C4-2B (cell line): ENCODE data around the gene APP.

Source experiments
- H3K27ac ChIP-seq: fragments of 450-650 bp; 2 replicates; pipeline ENCODE4 v1.5.1; 2017
- CTCF ChIP-seq: fragments of 450-650 bp; conservative IDR thresholded peaks from 2 replicates; pipeline ENCODE4 v1.5.1; 2017; ENCODE audit warnings: mild to moderate bottlenecking
- ZFX ChIP-seq: fragments of 450-650 bp; IDR thresholded peaks from 2 replicates; pipeline ENCODE4 v1.6.1; 2017

APP gene

GRCh38 chr21:26115305-26115704 is 55.3 kb downstream of the APP start:
- H3K27ac ChIP-seq: no peak overlapping the region
- TF ChIP-seq CTCF: no peak
- no peak for TF ChIP-seq ZFX

- no peak overlapping the region for H3K27ac ChIP-seq
- no peak for TF ChIP-seq CTCF
- TF ChIP-seq ZFX: no peak
These were observed 57.6 kb downstream of the APP start for GRCh38 chr21:26112975-26113374.

- H3K27ac ChIP-seq: no peak overlapping the region
- no peak for TF ChIP-seq CTCF
- TF ChIP-seq ZFX: no peak
These were observed 58.3 kb downstream of the APP start for GRCh38 chr21:26112127-26112742.

- TF ChIP-seq ZFX (no peak), CTCF (no peak)
- H3K27ac ChIP-seq: no peak overlapping the region
These were observed 59.9 kb downstream of the APP start for GRCh38 chr21:26110715-26111114.

- TF ChIP-seq CTCF: no peak
- TF ChIP-seq ZFX: no peak
- no peak overlapping the region for H3K27ac ChIP-seq
These were observed 63.1 kb downstream of the APP start for GRCh38 chr21:26107429-26107828.

- H3K27ac ChIP-seq: no peak overlapping the region
- TF ChIP-seq CTCF (no peak), ZFX (no peak)
These were observed 64.0 kb downstream of the APP start for GRCh38 chr21:26106562-26106961.

GRCh38 chr21:26105819-26106218 is 64.8 kb downstream of the APP start:
- H3K27ac ChIP-seq: no peak overlapping the region
- no peak for TF ChIP-seq CTCF
- TF ChIP-seq ZFX: no peak
